Stimulated activated CD4-positive, alpha-beta T cell treated with anti-CD3 and anti-CD28 coated beads, Interleukin-4, amount 100 ng/mL, for 1 hour (primary cell): ENCODE data around the gene YDJC.
"Not testable (repeated sequence)": the region's sequence is repeated elsewhere in the genome, so short reads cannot be mapped to it uniquely, and the experiment has no call there.

Source experiments
- DNase-seq: peaks from one replicate; pipeline ENCODE4 v3.0.0-alpha.2; 2020

YDJC gene

DNA sequence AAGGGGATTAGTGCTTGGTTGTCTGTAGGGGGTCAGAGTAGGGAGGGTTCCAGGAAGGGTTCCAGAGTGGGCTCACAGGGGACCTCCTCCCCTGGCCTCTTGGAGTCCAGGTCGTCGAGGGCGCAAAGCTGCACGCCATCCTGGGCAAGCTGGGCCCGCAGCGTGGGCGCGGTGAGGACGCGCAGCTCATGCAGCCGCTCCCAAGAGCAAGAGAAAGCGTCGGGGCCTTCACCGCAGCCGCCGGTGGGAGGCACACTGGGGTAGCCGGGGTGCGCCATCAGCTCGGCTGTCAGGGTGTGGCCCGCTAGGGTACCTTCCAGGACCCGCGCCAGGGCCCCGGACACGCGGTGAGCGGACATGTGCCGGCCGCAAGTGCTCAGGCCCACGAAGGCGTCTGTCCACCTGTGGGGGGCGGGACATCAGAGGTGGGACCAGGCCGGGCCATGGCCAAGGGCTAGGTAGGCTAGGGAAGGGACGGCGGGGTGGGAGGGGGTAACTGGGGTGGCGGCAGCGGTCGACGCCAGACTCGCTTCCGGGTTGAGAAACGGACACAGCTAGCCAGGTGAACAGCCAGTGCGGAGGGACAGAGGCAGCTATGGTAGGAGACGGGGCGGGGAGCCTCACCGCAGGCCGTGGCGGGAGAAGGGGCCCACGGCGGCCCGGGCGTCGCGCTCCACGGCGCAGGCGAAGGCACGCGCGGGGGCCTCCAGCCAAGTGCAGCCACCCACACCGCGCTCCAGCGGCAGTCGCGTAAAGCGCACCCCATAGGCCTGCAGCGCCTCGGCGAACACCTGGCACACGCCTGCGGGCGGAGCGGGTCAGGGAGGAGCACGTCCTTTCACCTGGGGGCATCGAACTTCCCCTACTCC, 1.2 kb downstream of the YDJC start:
- no peak for DNase-seq

DNA sequence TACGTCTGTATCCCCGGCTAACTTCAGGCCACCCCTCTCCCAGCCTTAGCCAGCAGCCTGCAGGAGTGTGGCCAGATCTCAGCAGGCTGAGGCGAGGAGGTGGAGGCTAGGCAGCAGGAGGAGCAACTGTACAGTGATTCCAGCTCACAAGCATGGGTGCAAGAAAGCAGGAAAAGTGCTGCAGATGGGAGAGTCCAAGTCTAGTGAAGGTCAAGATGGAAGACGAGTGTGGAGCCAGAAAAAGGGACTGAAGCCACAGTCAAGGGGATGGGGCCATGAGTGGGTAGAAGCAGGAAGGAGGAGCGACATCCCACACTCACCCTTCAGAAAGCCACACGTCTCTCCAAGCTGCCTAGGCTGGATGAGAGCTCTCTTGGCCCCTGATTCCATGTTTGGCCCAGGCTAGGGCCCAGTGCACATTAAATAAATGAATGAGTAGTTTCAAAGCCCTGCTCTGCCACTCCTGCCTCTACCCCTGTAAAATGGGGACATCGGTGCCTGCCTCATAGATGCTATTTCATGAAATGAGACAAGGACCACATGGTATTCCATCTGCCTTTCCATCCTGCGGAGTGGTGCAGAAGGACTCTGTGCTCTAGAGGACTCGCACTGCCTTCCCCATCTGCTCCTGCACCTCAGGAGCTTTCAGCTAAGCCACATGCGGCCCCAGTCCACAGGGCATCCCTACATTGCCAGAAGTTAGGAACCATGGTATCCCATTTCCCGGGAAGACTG, 2.9 kb downstream of the YDJC start:
- DNase-seq: no peak

DNA sequence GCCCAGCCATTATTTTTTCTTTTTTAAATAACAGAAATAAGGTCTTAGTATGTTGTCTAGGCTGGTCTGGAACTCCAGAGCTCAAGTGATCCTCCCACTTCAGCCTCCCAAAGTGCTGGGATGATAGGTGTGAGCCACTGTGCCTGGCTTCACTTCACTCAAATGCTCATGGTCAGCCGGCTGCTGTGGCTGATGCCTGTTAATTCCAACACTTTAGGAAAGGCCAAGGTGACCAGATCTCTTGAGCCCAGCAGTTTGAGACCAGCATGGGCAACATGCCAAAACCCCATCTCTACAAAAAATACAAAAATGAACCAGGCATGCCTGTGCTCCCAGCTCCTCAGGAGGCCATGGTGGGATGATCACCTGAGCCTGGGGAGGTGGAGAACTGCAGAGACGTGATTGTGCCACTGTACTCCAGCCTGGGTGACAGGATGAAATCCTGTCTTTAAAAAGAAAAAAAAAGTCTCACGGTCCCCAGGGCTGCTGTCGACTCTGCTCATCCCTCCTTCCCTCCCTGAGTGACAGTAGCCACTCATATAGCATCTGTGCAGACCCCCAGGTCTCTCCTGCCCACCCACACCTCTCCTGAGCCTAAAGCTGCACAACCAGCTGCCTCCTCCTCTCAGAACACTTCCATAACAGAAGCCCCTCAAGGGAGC, 3.6 kb downstream of the YDJC start:
- no peak for DNase-seq

DNA sequence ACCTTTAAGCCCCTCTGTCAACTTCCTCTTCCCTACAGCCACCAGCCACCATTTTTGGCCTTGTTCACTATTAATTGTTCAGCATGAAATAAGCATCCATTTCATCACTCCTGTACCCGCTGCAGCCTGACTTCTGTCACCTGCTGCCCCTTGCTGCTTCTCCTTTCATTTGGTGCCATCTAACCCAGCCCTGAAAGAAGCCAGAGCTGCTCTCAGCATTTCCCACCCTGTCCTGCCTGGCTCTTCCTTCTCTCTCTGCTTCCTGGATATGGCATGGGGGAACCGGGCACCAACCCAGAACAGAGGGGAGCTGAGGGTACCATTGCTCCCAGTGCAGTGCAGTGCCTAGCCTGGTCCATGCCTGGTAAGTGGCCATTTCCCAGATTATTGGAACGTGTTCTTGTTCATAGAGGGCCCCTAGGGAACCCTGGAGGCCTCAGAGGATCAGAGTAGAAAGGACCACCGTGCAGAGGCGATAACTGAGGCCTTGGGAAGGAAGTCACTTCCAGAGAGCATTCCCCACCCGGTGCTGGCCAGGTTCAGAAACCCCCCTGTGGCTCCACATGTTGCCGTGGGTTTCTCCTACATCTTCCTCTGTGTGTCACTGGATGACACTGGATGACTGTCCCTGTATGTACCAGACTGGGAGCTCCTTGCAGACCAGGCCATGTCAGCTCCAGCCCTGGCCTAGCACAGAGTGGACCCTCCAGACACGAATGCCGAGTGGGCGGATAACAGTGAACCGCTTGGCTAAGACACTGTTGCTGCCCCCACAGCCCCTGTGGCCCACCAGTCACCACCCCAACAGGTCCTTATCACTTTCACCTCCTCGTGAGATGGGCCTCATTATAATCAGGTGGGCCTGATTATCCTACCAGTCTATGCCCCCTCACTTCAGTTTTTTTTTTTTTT, 4.7 kb downstream of the YDJC start:
- no peak for DNase-seq

DNA sequence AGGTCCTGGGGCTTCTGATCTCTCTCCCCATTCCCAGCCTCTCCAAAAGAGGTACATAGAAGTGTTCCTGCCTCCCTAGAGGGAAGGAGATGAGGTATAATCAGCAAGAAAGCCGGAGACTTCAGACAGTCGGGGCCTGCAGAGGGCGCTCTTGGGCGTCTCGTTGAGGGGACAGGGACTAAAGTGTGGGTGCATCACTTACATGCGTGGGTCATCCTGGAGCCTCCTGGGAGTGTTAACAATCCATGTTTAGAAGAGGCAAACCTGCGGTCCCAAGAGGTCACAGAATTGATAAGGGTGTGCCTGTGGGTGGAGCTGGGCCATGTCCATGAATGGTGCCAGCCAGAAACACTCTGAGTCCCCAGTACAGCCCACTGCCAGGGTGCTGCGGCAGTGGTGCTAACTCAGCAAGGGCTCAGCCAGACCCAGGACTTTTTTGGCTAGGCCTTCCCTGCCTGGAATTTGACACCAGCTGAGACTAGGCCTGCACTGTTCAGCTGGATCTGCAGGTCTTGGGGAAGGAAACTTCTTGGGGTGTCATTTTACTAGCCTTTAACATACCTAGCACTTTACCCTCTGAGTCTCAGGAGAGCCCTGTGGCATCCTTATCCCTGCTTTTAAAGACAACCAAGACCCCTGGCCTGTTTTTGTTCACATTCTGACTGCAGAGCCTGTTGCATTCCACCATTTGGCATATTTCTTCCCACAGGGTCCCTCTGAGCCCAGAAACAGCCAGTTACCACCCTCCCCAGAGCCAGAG, 5.5 kb downstream of the YDJC start:
- DNase-seq: peak; percentile 60

DNA sequence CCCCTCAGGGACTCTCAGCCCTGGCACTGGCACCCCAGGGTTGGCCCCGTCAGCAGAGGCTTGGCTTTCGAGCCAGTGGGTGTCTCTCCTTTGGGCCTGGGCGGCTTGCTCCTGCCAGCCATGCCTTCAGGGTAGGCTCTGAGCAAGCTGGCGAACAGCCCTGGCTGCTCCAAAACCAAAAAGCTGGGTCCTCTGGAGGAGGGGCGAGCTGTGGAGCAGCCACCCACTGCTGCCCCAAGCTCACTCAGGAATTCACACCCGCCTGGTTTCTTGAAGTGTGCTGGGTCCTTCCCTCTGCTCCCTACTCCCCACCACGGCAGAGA, 6.2 kb downstream of the YDJC start:
- DNase-seq: no peak

DNA sequence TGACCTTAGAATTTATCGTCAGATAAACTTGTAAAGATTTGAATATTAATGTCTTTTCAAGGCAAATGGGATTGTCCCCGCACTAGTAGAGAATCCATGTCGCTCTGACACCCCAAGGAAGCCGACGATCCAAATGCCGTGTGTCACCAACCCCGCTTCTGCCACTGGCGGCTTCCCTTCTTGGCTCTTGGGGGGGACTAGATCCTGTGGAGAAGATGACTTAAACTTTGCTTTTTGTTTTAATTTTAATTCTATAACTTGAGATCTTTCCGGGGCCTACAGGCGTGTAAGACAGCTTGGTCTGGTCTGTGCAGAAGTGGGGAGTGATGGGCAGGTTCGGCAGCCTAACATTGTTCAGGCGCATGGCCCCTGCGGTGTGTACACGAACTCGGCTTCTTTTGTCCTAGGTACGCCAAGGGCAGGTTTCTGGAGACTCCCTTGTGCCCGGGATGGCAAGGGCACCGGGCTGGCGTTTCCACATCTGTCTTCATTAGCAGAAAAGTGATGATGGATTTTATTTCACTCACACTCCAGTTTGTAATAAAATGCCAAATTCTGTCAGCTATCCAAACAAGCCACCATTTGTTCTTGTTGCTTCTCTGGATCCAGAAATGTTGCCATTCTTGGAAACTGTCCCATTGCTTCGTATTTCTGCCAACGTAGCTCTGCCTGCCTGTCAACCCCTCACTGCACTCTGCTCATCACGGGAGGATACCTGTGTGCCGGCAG, 6.7 kb downstream of the YDJC start:
- DNase-seq: no peak

DNA sequence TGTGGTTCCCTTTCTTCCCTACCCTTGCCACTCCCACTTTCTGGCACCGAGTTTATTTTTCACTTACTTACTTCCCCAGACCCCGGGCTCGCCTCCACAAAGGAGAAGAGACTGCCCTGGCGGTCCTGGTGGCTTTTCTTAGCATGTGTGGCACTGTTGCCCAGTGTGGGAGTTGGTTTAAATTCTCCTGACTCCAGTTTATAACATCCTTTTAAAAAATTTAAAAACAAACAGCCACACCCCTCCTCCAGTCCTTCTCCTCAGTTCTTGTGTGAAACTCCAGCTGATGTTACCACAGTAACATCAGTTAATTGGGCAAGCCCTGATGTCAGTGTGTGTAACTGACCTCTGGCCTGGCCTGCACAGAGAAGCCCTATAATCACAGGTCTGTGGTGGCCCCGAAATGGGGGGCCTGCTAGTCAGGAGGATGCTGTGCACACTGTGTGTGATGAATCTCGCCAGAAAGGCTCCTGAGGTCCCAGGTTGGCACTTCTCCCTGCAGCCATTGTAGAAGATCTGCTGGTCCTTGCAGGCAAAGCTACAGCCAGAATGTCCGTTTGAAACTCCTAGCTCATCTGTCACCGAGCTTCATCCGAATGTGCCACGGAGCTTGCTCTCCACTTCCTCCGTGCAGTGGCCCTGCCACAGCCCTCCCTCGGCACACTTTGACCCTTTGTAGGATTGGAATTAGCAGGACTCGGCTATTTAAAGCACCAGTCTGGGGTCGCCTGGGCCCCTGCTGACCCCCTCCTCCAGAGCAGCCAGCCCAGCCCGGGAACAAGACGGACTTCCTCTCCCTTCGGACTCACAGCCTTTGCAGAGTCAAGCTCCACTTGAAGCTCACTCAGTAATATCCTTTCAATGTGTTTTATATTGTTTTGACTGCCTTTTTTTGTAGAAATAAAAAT, 7.6 kb downstream of the YDJC start:
- DNase-seq: no peak

DNA sequence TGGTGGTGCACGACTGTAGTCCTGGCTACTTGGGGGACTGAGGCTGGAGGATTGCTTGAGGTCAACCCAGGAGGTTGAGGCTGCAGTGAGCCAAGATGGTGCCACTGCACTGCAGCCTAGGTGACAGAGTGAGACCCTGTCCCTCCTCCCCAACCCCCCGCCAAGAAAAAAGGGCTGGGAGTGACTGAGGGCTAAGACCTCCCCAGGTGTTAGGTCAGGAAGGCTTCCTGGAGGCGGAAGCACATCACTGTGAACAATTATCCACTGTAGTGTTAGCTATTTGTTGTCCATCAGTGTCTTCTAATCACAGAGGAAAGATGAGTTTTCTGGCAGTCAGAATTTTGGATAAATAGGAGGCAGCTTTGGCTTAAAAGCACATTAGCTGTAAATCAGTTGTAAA, 8.8 kb downstream of the YDJC start:
- no peak for DNase-seq

DNA sequence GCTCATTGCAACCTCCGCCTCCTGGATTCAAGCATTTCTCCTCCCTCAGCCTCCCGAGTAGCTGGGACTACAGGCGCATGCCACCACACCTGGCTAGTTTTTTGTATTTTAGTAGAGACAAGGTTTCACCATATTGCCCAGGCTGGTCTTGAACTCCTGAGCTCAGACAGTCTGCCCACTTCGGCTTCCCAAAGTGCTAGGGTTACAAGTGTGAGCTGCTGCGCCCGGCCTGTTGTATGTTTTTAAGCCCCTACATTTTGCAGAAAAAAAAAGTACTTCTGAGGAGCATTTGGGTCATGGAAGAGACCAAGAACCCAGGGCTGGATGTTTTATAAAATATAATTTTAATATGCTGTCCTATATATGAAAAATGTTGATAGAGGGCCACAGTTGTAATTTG, 12.5 kb downstream of the YDJC start:
- DNase-seq: not testable (repeated sequence)

DNA sequence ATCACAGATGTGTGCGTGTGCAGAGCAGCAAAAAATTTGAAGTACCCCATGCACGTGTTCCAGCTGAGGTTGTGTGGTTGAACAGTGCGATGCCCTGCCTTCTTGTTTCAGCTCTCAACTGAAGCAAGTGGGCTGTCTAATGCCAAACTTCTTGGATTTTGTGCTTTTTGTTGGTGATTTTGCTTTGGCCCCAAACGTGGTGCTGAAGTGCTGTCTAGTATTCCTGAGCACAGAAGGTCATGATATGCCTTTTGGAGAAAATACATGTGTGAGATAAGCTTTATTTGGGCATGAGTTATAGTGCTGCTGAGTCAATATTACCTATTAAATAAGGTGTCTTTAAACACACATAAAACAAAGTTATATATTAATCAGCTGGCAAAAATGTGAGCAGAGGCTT, 14.1 kb downstream of the YDJC start:
- DNase-seq: no peak

DNA sequence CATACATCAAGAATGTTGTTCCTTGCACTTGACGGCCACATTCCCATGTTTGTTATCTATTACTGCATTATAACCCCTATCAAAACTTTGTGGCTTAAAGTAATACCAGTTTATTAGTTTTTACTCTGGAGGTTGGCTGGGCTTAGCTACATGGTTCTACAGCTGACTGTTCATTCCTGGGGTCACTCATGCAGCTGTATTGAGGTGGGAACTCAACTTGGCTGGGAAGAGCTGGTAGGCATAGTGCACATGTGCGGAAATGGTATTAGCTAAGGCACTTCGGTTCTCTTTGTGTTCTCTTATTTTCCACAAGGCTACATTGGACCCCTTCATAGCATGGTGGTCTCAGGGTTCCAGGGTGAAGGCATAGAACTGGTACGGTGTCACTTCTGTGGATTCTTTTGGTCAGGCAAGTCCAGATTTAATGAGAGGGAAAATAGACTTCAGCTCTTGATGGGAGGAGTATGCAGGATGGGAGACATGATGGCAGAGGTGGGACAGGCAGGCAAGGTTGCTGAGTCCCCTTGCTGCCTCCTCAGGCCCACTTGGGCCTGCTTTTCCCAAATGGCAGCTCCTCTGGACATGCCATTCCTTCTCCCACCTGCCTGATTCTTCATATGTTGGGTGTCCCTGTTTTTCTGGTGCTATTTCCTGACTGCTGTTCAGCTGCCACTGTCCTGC, 16.1 kb downstream of the YDJC start:
- DNase-seq: no peak

DNA sequence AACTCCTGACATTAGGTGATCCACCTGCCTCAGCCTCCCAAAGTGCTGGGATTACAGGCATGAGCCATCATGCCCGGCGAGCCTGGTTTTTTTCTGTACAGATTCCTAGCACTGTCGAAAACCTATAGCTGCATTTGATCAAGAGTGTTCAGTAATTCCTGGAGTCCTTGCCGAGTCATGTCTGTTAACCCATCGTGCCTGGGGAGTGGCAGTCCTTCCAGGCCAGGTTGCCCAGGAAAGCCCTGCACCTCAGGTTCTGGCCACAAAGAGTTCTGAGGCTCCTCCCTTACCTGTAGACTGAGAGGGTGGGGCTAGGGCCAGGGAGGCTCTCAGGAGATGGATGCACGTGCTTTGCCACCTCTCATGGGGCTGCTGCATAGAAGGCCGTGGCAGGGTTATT, 17.0 kb downstream of the YDJC start:
- DNase-seq: no peak

DNA sequence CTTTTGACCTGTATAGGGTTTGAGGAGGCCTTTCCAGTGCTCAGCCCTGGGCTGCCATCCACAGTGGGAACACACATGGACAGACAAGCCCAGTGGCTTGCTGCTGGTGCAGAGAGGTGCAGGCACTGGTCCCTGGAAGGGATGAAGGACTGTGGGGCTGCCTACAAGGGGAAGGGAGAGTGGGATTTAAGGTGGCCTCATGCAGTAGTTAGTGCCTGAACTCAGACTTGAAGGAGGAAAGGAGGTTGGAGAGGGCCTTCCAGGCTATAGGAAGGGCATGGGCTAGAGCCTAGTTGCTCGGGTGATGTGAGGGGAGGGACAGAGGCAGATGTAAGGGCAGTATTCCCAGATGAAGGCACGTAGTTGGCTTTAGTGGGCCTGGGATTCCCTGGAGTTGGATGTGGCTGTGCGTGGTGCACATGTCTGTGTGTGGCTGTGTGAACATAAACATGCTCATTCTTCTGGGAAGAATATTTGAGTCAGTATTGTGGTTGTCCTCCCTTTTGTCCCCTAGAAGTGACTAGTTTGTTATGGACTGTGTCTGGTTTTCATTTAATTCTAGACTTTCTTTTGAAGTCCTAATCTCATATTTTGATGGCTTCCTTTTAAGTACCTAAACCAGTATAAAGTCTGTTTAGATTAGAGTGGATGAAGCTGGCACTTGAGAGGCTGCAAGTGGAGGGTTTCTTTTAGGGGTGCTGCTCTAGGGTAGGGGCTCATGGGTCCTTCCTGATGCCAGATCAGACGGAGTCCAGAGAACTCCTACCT, 18.4 kb downstream of the YDJC start:
- DNase-seq: no peak

DNA sequence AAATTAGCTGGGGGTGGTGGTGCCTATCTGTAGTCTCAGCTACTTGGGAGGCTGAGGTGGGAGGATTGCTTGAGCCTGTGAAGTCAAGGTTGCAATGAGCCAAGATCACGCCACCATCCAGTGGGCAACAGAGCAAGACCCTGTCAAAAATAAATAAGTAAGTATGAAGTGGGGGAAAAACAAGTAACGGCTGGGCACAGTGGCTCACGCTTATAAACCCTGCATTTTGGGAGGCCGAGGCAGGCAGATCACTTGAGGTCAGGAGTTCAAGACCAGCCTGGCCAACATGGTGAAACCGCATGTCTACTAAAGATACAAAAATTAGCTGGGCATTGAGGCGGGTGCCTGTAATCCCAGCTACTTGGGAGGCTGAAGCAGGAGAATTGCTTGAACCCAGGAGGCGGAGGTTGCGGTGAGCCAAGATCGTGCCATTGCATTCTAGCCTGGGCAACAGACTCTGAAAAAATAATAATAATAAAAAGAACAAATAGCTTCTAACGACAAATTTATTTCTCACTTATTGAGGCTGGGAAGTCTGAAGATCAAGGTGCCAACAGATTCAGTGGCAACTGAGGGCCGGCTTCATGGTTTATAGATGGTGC, 20.2 kb downstream of the YDJC start:
- not testable (repeated sequence) for DNase-seq

DNA sequence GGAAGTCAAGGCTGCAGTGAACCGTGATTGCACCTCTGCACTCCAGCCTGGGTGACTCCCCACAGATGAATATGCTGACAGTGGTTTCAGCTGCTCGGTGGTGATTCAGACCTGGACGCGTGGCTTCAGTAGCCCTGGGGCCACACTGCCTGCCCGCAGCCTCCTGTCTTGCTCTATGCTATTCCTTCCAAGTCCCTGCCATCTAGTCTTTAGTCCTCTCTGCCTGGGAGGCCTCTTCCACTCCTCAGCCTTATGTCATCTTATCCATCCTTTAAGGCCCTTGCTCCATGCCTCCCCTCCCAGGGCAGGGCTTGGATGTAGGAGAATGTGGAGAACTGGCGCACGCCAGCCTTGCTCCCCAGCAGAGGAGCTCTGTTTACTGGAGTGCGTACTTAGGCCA, 23.0 kb downstream of the YDJC start:
- no peak for DNase-seq

DNA sequence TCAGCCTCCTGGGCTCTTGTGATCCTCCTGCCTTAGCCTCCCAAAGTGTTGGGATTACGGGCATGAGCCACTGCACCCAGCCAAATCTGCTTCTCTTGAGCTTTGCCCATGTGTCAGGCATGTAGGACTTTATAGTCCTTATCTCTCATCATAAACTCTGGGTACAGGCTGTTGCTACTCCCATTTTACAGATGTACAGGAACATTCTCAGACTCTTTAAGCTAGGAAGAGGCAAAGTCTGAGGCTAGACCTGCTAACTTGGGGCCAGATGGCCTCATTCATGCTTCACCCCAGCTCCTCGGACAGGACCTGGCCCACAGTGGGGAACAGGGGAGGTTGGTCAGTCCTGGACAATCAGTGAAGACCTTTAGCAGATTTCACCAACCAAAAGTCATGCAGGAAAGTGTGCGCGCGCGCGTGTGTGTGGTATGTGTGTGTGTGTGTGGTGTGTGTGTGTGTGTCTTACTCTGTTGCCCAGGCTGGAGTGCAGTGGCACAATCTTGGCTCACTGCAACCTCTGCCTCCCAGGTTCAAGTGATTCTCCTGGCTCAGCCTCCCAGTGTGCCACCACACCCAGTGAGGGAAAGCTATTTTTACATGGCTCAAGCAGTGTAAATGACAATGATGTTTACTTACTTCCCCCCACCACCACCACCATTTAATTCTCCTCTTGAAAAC, 23.8 kb downstream of the YDJC start:
- no peak for DNase-seq

DNA sequence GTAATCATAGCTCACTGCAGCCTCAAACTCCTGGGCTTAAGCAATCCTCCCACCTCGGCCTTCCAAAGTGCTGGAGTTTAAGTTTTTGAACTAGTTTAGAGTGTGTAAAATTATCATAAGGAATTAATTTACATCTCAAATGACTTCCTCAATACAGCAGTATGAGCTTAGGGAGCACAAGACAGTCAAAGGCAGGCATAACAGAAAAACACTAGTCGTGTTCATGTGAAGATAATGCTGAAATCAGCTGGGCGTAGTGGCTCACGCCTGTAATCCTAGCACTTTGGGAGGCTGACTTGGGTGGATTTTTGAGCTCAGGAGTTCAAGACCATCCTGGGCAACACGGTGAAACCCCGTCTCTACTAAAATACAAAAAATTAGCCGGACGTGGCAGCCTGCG, 25.8 kb downstream of the YDJC start:
- DNase-seq: no peak
